HG02759 (cell line): ENCODE measurements around the gene PGAP3.

Experiments used
- ATAC-seq: cut with Tn5 transposase; IDR thresholded peaks from one replicate; pipeline ENCODE4 v1.9.1; 2021; ENCODE audit warnings: mild to moderate bottlenecking, moderate library complexity; ENCODE audit not compliant: unreplicated experiment

PGAP3 gene

DNA sequence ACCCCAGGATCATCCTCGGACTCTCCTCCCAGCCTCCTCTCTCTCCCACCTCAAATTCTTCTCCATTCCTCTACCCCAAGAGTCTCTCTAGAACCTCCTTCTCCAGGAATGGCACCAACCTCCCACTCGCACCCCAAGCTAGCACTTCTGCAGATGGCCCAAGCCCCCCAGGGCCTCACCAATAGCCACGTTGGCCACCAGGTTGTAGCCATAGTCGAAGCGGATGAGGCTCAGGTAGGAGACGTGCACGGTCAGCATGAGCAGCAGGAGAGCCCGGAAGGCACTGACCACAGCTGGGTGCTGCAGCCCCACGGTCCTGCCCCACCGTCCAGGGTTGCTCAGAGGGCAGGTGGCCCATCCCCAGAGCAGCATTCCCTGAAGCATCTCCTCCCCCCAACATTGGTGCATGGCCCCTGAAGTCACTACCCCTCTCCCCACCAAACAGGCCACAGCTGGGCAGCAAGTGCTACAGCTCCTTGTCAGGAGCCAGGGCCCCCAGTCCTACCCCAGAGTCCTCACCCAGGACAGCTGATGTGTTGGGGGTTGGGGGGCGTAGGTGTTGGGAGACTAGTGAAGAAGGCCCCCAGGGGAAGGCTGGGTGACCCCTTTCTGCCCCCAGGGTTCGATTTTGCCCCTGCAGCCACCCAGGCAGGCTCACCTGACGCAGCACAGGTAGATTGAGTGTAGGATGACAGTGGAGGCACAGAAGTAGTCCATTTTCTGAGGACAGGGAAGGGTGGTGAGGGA is 14.3 kb downstream of the PGAP3 start:
- ATAC-seq: no peak

DNA sequence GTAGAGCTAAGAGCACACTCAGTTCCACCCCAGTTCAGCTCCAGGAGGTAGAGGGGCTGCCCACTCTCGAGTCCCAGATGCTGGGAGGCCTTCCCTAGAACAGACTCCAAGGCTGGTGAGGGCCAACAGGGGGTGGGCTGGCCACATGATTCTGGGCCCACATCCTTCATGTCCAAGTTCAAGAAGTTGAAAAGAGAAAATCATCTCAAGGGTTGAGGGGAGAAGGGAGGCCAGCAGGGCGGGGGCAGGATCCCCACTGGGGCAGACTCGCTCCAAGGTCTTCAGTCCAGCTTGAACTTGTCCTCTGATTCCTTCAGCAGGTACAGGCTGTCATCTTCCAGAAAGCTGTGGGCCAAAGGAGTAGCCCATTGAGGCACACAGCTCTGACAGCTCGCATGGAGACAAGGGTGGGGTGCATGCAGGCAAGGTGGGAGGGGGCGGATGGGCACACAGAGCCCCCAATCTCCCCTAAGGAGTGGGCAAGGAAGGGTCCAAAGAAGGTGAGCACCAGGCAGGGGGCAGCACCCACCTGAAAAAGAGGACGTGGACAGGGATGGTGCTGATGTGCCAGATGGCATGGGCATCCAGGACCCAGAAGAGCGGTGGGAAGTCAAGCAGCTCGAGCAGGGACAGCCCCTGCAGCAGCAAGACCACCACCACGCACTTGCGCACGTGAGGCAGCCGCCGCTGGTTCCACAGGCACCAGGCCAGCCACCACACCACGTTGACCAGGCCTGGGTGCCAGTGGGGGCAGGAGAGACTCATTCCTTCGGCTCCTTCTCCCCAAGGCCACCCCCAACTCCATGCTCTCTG is 15.1 kb downstream of the PGAP3 start:
- ATAC-seq: no peak

- ATAC-seq: no peak
Observed at GRCh38 chr17:39671651-39672521, 16.0 kb downstream of the PGAP3 start.

- no peak for ATAC-seq
Observed at GRCh38 chr17:39670746-39671145, 17.1 kb downstream of the PGAP3 start.

DNA sequence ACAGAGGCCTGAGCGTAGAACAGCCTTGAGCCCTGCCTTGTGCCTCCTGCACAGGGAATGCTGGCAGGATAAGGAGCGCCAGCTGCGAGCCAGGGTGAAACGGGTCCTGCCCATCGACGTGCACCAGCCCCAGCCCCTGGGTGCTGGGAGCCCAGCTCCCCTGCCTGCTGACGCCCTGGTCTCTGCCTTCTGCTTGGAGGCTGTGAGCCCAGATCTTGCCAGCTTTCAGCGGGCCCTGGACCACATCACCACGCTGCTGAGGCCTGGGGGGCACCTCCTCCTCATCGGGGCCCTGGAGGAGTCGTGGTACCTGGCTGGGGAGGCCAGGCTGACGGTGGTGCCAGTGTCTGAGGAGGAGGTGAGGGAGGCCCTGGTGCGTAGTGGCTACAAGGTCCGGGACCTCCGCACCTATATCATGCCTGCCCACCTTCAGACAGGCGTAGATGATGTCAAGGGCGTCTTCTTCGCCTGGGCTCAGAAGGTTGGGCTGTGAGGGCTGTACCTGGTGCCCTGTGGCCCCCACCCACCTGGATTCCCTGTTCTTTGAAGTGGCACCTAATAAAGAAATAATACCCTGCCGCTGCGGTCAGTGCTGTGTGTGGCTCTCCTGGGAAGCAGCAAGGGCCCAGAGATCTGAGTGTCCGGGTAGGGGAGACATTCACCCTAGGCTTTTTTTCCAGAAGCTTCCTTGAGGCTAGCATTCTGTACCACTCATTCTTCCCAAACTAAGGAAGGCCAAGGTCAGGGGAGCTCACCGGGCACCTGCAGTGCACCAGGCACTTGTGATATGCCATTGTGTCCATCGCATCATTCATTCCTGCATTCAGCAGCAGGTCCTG is 17.7 kb downstream of the PGAP3 start:
- no peak for ATAC-seq

- no peak for ATAC-seq
Observed at GRCh38 chr17:39667945-39668924, 19.6 kb downstream of the PGAP3 start, which contains the start of gene PNMT. TSS of gene PNMT (plus strand) at chr17:39668453. CDS start at chr17:39668476, 23 bp downstream.

DNA sequence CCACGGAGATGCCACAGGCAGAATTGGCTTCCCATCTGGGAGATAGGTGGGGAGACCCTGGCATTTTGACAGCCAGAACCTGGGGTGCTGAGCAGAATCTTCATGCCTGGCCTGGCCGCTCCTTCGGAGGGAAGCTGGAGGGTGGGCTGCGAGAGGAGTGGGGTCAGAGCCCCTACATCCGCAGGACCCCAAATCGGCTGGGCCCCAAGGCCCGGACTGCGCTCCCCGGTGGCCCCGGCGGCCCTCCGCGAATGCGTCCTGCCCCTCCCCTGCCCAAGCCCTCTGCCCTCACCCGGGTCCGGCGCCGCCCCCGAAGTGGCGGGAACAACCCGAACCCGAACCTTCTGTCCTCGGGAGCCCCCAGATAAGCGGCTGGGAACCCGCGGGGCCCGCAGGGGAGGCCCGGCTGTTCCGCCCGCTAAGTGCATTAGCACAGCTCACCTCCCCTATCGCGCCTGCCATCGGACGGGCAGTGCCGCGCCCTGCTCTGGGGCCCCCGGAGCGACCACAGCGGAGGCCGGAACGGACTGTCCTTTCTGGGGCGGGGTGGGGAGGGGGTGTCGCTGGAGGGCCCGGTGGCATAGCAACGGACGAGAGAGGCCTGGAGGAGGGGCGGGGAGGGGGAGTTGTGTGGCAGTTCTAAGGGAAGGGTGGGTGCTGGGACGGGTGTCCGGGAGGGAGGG is 20.5 kb downstream of the PGAP3 start:
- ATAC-seq: no peak

DNA sequence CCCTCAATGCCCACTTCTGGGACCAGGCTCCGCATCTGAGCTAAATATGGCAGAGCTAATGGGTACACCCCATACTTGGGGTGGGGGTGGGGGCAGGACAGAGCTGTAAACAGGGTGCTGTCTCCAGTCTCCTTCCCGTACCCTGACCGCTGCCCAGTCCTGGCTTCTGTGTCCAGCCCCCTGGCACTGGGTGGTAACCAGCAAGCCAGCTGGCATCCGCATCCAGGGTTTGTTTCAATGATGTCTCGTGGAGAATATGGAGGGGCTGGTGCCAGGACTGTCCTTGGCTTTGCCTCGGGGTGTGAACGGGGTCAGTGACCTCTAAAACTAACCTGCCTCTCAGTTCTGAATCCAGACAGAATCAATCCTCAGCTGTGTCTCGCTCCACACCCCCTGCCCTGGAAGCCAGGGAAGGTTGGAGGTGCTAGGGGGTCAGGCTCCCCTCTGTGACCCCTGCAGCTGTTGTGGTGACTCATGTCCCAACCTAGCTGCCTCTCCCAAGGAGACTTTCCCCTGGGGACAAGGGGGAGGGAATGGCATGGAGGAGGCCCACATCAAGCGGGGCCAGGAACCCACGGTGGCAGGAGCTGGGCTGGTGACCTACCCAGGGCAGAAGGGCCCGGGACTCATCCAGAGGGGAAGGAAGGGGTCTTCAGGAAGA is 21.1 kb downstream of the PGAP3 start:
- ATAC-seq: no peak

- ATAC-seq: no peak
Observed at GRCh38 chr17:39666231-39666600, 21.6 kb downstream of the PGAP3 start.

- ATAC-seq: no peak
Observed at GRCh38 chr17:39665642-39666224, 22.1 kb downstream of the PGAP3 start.

- no peak for ATAC-seq
Observed at GRCh38 chr17:39664581-39665561, 23.0 kb downstream of the PGAP3 start, which contains the start of gene TCAP. TSS of gene TCAP (plus strand) at chr17:39665349. CDS start at chr17:39665360, 11 bp downstream.

- ATAC-seq: no peak
Observed at GRCh38 chr17:39663688-39664580, 23.9 kb downstream of the PGAP3 start.

GRCh38 chr17:39663340-39663687 is 24.5 kb downstream of the PGAP3 start:
- ATAC-seq: no peak

- no peak for ATAC-seq
Observed at GRCh38 chr17:39662551-39663339, 25.1 kb downstream of the PGAP3 start.
